RPMI7951 (cell line): ENCODE results near the gene TEKT3. TPM values are rescaled to one million over a fixed set of nuclear protein-coding genes. Genes with fewer than 3 reads are reported as not detected.
A peak's percentile ranks its signal among the peaks of the same experiment; 100 is the strongest.

ENCODE experiments used
- DNase-seq: peaks from one replicate; pipeline ENCODE4 v3.0.0-alpha.2; 2012; ENCODE audit warnings: low read depth
- total RNA-seq: library from RNA; depleted of rRNA; stranded (reverse); fragments of >200 nt; shearing (Covaris generic); gene quantifications from 2 replicates; pipeline ENCODE4 v1.2.3, GENCODE V29; 2014

Gene TEKT3
- total RNA-seq, 1 experiment from 2014 or later, result not detected

- no peak for DNase-seq
Measured at GRCh38 chr17:15293558-15293957, 47.8 kb downstream of the TEKT3 start.

- DNase-seq, result peak; percentile 45
Measured at GRCh38 chr17:15291674-15292361, 49.6 kb downstream of the TEKT3 start.

DNA sequence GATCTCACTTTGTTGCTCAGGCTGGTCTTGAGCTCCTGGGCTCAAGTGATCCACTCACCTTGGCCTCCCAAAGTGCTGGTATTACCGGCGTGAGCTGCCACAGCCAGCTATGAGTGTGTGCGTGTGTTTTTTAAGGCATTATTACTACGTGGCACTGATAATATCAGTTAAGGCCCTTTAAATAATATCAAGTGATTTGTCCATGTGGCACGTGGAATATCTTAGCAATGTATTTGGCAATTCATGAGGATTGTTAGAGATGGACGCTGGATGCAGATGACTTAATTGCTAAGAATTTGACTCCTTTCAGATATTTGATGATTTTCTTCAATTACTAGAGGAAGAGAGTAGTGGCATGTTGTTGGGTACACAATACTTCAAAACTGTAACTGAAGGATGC, 50.8 kb downstream of the TEKT3 start:
- DNase-seq, result no peak

DNA sequence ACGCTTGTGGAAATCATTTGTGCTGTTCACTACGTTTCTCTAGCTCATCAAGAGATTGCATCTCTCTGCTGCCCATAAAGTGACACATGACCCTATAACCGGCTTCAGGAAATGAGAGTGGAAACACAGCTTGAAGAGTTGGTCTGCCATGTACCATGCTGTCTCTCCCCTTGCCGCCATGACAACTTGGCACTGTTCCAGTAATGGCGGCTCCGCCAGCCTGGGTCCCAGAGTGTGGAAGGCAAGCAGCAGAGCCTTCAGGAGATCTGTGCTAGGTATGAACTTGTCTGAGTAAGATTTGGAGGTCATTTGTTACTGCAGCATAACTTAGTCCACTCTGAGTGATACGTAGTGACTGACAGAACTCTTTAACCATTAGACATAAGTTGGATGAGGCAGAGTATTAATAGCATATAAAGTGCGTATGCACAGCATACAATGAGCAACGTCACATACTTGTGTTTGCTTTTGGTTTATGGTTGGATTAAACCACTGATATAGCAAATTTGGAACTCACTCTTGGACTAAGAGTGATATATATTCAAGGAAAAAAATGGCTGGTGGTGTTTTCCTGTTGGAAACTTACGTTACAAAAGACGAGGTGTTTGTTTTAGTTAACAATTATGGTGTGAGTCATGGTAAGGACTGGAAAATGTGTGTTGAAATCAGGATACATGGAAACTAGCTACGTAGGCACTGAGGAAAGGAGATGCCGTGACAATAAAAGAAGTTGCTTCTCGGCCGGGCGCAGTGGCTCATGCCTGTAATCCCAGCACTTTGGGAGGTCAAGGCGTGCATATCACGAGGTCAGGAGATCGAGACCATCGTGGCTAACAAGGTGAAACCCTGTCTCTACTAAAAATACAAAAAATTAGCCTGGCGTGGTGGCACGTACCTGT, 51.9 kb downstream of the TEKT3 start:
- peak; percentile 86 for DNase-seq

DNA sequence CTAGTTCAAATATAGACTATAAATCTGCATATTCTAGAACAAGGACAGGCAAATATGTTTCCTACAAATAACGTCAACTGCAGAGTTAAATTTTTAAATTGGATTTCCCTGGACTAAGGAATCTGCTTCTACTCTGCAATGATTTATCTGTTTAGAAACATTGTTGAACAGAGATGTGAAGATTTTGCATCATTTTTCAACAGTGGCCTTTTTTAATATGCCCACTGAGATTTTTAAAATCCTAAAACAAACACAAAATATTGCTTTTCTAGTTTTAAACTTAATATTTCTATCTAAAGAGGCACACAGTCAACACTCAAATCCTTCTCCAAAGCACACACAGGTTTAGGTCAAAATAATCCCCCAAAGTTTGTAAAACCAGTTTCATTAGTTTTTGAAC, 52.5 kb downstream of the TEKT3 start:
- DNase-seq, result no peak

- no peak for DNase-seq
Measured at GRCh38 chr17:15287538-15288267, 53.7 kb downstream of the TEKT3 start.

GRCh38 chr17:15285466-15285865, 55.9 kb downstream of the TEKT3 start:
- DNase-seq, result no peak

- no peak for DNase-seq
Measured at GRCh38 chr17:15284537-15284936, 56.9 kb downstream of the TEKT3 start.

- no peak for DNase-seq
Measured at GRCh38 chr17:15284107-15284506, 57.3 kb downstream of the TEKT3 start.

GRCh38 chr17:15281909-15282308, 59.5 kb downstream of the TEKT3 start:
- no peak for DNase-seq

DNA sequence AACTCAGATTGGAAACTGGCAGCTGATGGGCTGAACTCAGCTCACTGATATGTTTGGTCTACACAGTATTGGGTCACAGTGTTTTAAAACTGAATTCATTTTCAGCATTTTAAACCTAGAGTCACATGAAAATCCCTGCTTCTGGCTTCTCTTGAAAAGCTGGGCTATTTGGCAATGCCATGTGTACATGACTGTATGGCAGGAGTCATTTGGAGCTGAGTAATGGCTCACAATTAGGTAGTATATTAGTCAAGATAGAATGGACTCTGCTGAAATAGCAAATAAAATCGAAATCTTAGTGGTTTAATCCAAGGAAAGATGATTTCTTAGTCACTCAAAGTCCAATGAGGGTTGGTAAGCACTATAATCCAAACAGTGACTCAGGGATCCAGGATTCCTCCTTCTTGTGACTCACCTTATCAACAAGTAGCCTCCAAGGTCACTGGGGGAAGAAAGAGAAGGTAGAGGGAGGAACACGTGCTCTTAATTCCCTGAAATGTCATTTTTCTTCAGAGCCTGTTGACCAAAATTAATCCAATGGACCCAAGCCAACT, 62.4 kb downstream of the TEKT3 start:
- peak; percentile 65 for DNase-seq

DNA sequence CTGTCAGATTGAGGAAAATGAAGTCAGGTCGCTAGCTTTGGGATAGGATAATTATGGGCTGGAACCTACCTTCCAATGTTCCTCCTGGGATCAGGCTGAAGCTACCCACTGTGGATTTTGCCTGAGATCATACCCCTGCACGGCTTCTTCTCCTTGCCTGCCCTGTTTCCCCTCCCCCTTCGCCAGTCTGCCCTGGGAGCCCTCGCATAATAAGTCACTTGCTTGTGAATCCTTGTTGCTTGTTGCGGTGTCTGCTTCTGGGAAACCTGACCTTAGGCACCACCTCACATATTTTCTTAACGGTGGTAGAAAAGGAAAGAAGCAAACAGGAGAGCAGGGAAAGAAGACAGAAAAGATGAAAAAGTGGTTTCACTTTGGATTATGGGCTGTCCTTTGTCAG, 63.0 kb downstream of the TEKT3 start:
- DNase-seq, result no peak

- DNase-seq, result no peak
Measured at GRCh38 chr17:15274017-15274416, 67.4 kb downstream of the TEKT3 start.

GRCh38 chr17:15273141-15273793, 68.1 kb downstream of the TEKT3 start:
- DNase-seq, result peak; percentile 84

- DNase-seq, result no peak
Measured at GRCh38 chr17:15271741-15272140, 69.7 kb downstream of the TEKT3 start.

DNA sequence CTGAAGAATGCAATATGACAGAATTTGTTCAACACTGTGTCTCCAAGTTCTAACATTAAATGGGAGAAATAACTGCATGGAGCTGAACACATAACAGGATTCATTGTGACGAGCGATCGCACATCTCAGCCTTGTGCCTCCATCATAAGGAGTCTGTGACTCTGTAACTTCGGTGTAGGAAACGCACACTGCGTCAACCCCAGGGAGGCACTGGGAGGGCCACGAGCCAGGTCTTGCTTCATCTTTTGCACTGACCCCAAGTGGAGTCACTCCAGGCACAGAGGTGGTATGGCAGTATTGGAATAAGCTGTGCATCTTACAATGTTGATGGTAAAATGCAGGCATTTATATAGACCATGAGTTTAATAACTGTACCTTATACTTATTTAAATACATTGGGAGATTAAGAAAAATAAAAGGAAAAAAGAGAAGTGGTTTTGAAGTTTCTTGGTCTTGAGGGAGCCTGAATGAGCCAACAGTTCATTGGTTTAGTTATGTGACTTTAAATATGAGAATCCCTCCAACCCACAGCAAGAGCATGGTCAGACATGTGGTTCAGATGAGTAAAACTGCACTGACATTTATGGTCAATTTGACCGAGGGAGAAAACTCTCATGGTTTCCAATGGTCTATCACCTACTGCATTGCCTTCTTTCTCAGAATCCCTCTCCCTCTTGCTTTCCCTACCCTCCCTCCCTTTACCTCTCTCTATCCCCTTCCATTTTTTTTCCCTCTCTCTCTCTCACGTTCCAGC, 70.6 kb downstream of the TEKT3 start:
- no peak for DNase-seq

DNA sequence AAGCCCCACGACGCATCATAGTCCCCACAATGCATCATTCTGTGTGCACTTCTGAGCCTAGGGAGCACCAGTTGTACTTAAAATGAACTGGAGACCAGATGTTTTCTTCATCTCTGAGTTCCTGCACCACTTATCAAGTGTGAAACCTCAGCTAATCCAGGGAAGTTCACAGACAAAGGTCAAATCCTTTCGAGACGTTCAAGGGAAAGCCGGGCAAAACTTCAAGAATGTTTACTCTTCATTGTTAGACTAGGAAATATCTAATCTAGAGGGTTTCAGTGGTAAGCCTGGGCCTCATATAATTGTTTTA, 71.7 kb downstream of the TEKT3 start:
- no peak for DNase-seq

GRCh38 chr17:15269087-15269779, 72.2 kb downstream of the TEKT3 start:
- no peak for DNase-seq

- no peak for DNase-seq
Measured at GRCh38 chr17:15268461-15268860, 72.9 kb downstream of the TEKT3 start.

DNA sequence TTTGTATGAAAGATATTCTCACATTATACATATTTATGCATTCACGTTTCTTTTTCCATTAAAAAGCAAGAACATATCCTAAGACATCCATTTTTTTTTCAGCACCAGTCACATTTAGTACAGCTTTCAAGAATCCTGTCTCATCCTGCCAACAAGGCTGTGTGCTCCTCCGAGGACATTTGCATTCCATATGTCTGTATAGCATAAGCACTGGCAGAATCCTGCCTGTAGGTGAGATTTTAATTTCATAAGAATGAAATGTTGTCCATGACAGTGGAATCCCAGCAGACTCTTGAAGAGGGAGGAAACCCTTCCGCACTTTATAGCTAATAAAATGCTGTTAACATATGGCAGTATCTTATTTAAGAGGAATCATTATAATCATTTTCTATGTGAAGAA, 73.4 kb downstream of the TEKT3 start:
- DNase-seq, result no peak
